A673 (cell line): Measurements from ENCODE around the gene SLC38A2. TPM values are rescaled to one million over a fixed set of nuclear protein-coding genes. Genes with fewer than 3 reads are reported as not detected.

ENCODE experiments used
- BruUV-seq: library from RNA; stranded (reverse); fragments of 400-500 nt; replicated peaks from 2 replicates; lab custom pipeline; 2021; lab: Mats Ljungman, UMichigan
- CTCF ChIA-PET: fragments of 300-600 bp; sonication (Branson Sonifier 250); formaldehyde crosslinking; loops from one replicate; lab custom pipeline; 2022; ENCODE audit warnings: antibody characterized with exemption; lab: Charles Lee
- POLR2A ChIA-PET: fragments of 300-600 bp; sonication (Branson Sonifier 250); formaldehyde crosslinking; loops from one replicate; lab custom pipeline; 2022; ENCODE audit warnings: antibody characterized with exemption; ENCODE audit not compliant: low non-redundant PET; lab: Charles Lee
- DNase-seq: peaks from one replicate; pipeline ENCODE4 v3.0.0-alpha.2; 2015; ENCODE audit warnings: low spot score
- H3K27ac ChIP-seq: fragments of 200-600 bp; sonication (generic); 2 replicates; pipeline ENCODE4 v1.5.1; 2016; ENCODE audit warnings: mixed run types, low read depth, mild to moderate bottlenecking, mixed read lengths, antibody characterized with exemption, low read length; ENCODE audit not compliant: poor library complexity, severe bottlenecking
- H3K27me3 ChIP-seq: fragments of 200-600 bp; sonication (generic); replicated peaks from 2 replicates; pipeline ENCODE4 v1.6.1; 2017; ENCODE audit warnings: mixed run types, low read depth, mild to moderate bottlenecking, mixed read lengths, antibody characterized with exemption, low read length; ENCODE audit not compliant: insufficient read depth, poor library complexity
- H3K36me3 ChIP-seq: fragments of 200-600 bp; sonication (generic); 2 replicates; pipeline ENCODE4 v1.6.1; 2016; ENCODE audit warnings: mixed run types, mild to moderate bottlenecking, mixed read lengths, antibody characterized with exemption, low read length; ENCODE audit not compliant: insufficient read depth, poor library complexity, severe bottlenecking
- H3K4me1 ChIP-seq: fragments of 200-600 bp; sonication (generic); 2 replicates; pipeline ENCODE4 v1.6.1; 2017; ENCODE audit warnings: mixed run types, mild to moderate bottlenecking, mixed read lengths, antibody characterized with exemption, low read length; ENCODE audit not compliant: insufficient read depth, poor library complexity, severe bottlenecking
- H3K4me3 ChIP-seq: fragments of 200-600 bp; sonication (generic); 2 replicates; pipeline ENCODE4 v1.5.1; 2016; ENCODE audit warnings: low read depth, mixed run types, mild to moderate bottlenecking, mixed read lengths, low read length; ENCODE audit not compliant: poor library complexity, severe bottlenecking
- H3K9me3 ChIP-seq: fragments of 200-600 bp; sonication (generic); 2 replicates; pipeline ENCODE4 v1.6.1; 2016; ENCODE audit warnings: mixed run types, low read depth, mild to moderate bottlenecking, mixed read lengths, antibody characterized with exemption, low read length; ENCODE audit not compliant: poor library complexity, severe bottlenecking
- EZH2 ChIP-seq: fragments of 200-600 bp; sonication (generic); IDR thresholded peaks from 2 replicates; pipeline ENCODE4 v1.6.1; 2017; ENCODE audit warnings: borderline replicate concordance, low read depth, mild to moderate bottlenecking, mixed read lengths, antibody characterized with exemption, low read length; ENCODE audit not compliant: poor library complexity, severe bottlenecking
- intact Hi-C: fragments of 100-400 bp; cut with micrococcal nuclease; formaldehyde crosslinking; loops from one replicate; pipeline ENCODE4 v1.10.0; 2022; ENCODE audit not compliant: unreplicated experiment
- total RNA-seq: library from RNA; stranded (reverse); gene quantifications from 2 replicates; pipeline ENCODE4 v1.2.3, GENCODE V29; 2021
- TF ChIP-seq, protein P1 (sequence below): fragments of 300-800, 200-600 bp; sonication (generic); conservative IDR thresholded peaks from 2 replicates; pipeline ENCODE4 v1.5.1; 2017; ENCODE audit warnings: low read depth, mild to moderate bottlenecking, antibody characterized with exemption, low read length, moderate library complexity, mixed read lengths

Gene SLC38A2
- total RNA-seq, 1 experiment from 2014 or later = 440 TPM

DNA sequence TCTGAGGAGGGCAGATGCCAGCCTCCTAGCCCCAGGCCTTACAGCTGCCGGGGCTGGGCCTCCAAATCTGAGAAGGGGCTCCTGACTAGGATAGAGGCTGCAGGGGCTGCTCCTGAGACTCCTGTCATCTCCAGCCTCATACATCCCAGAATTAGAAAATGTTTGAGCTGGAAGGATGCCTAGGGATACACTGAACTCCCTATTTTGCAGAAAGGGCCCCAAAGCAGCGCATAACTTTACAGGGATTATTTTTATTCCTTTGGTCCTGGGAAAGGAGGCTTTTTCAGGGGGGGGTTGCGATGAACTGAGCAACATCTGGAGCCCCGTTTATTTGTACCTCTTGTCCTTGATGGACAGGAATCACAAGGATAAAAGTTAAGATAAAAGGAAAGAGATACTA, 35.9 kb upstream of the SLC38A2 start:
- Histone ChIP-seq H3K4me3 (no peak overlapping the region), H3K27me3 (no peaks in the 10 kb centered on the region), H3K27ac (no peak overlapping the region), H3K9me3 (no peaks in the 10 kb centered on the region), H3K4me1 (peaks cover 7% of the 10 kb centered on the region), H3K36me3 (no peaks in the 10 kb centered on the region)
- BruUV-seq = no TSS peak
- CTCF ChIA-PET = no interaction called here
- no peak for DNase-seq
- TF ChIP-seq, protein P1, sequence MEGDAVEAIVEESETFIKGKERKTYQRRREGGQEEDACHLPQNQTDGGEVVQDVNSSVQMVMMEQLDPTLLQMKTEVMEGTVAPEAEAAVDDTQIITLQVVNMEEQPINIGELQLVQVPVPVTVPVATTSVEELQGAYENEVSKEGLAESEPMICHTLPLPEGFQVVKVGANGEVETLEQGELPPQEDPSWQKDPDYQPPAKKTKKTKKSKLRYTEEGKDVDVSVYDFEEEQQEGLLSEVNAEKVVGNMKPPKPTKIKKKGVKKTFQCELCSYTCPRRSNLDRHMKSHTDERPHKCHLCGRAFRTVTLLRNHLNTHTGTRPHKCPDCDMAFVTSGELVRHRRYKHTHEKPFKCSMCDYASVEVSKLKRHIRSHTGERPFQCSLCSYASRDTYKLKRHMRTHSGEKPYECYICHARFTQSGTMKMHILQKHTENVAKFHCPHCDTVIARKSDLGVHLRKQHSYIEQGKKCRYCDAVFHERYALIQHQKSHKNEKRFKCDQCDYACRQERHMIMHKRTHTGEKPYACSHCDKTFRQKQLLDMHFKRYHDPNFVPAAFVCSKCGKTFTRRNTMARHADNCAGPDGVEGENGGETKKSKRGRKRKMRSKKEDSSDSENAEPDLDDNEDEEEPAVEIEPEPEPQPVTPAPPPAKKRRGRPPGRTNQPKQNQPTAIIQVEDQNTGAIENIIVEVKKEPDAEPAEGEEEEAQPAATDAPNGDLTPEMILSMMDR = no peak
- TF ChIP-seq EZH2 = no peak
- POLR2A ChIA-PET = no interaction called here
- intact Hi-C loops = no loop called here

DNA sequence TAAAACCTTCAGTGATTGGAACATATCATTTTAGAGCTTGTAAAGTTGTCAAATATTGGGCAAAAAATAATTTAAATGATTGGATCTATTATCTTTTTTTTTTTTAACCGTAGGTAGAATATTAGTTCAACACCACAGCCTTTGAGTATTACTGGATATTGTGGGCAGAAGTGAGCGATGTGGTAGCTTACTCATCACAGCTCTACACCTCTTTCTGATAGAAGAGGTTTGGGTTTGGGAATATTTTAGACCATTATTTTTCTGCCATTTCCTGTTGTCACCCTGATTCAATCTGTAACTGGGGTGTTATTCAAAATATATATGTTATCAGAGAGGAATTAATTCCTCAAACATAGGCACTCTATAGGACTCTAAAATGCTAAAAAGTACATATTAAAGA, 34.8 kb upstream of the SLC38A2 start:
- H3K4me1 ChIP-seq = peaks cover 17% of the 10 kb centered on the region
- no peaks in the 10 kb centered on the region for H3K9me3 ChIP-seq
- no peaks in the 10 kb centered on the region for H3K36me3 ChIP-seq
- no peaks in the 10 kb centered on the region for H3K27me3 ChIP-seq
- intact Hi-C loops = no loop called here
- BruUV-seq = no TSS peak
- H3K27ac ChIP-seq = no peak overlapping the region
- ChIA-PET CTCF (no interaction called here), POLR2A (no interaction called here)
- H3K4me3 ChIP-seq = no peak overlapping the region
- no peak for DNase-seq
- TF ChIP-seq, protein P1 = no peak
- no peak for TF ChIP-seq EZH2

GRCh38 chr12:46406352-46407027, 33.9 kb upstream of the SLC38A2 start:
- no peak for DNase-seq
- TF ChIP-seq, protein P1 = no peak
- no peak for TF ChIP-seq EZH2
- Histone ChIP-seq H3K27me3 (no peaks in the 10 kb centered on the region), H3K9me3 (no peaks in the 10 kb centered on the region), H3K4me1 (peaks cover 25% of the 10 kb centered on the region), H3K27ac (no peak overlapping the region), H3K36me3 (no peaks in the 10 kb centered on the region), H3K4me3 (no peak overlapping the region)
- intact Hi-C loops = no loop called here
- ChIA-PET CTCF (no interaction called here), POLR2A (no interaction called here)
- BruUV-seq = no TSS peak
